ENCODE measurements around the gene PTGES2. TPM values are rescaled to one million over a fixed set of nuclear protein-coding genes. Genes with fewer than 3 reads are reported as not detected.

The PTGES2 gene
- total RNA-seq, 2 donors from 2014 or later, result 73.5 to 84.5 TPM

- WGBS, 2 experiments (ENCODE audit: insufficient coverage in 1 of 2, insufficient read length in 1 of 2), result 84 to 95% methylated on average over 8 to 20 of the region's 20 CpGs
- H3K4me1 Mint-ChIP-seq, result peaks cover 9% of the 10 kb centered on the region
- Histone ChIP-seq H3K27me3 (ENCODE audit: control insufficient read depth, insufficient read depth, low read length, poor library complexity, severe bottlenecking) (no peaks in the 10 kb centered on the region), H3K36me3 (ENCODE audit: control insufficient read depth, insufficient read depth, low read length) (peaks cover 48% of the 10 kb centered on the region), H3K9me3 (ENCODE audit: control insufficient read depth, low read length) (peaks cover 7% of the 10 kb centered on the region), H3K4me3 (ENCODE audit: low read length) (no peak overlapping the region), H3K27ac (ENCODE audit: low read depth, low read length) (no peak overlapping the region), H3K9ac (ENCODE audit: extremely low read depth, low read length, poor library complexity, severe bottlenecking) (no peak overlapping the region), H3K4me1 (ENCODE audit: control insufficient read depth, insufficient read depth, low read length) (no peaks in the 10 kb centered on the region)
- H3K9me3 Mint-ChIP-seq, result peaks cover 3% of the 10 kb centered on the region
- DNase-seq, result peak; percentile 65
- no peaks in the 10 kb centered on the region for H3K27me3 Mint-ChIP-seq (ENCODE audit: insufficient read depth)
- no peak for TF ChIP-seq CTCF (conservative IDR thresholded peaks at IDR 0.05)
- peak overlapping the region; percentile 14 for H3K27ac Mint-ChIP-seq
- no peak overlapping the region for H3K4me3 Mint-ChIP-seq
- H3K36me3 Mint-ChIP-seq (ENCODE audit: low read depth), result peaks cover 41% of the 10 kb centered on the region
Measured at GRCh38 chr9:128109050-128109709, 18.3 kb downstream of the PTGES2 start.

GRCh38 chr9:128108269-128109049 lies 19.1 kb downstream of the PTGES2 start:
- Mint-ChIP-seq H3K4me1 (peaks cover 9% of the 10 kb centered on the region), H3K27me3 (ENCODE audit: insufficient read depth) (no peaks in the 10 kb centered on the region), H3K9me3 (peaks cover 2% of the 10 kb centered on the region), H3K4me3 (no peak overlapping the region), H3K36me3 (ENCODE audit: low read depth) (peaks cover 42% of the 10 kb centered on the region), H3K27ac (no peak overlapping the region)
- TF ChIP-seq CTCF (conservative IDR thresholded peaks at IDR 0.05), result no peak
- no peak for DNase-seq
- H3K4me1 ChIP-seq (ENCODE audit: control insufficient read depth, insufficient read depth, low read length), result no peaks in the 10 kb centered on the region
- 92 to 100% methylated on average over 2 to 15 of the region's 15 CpGs for WGBS, 2 experiments (ENCODE audit: insufficient coverage in 1 of 2, insufficient read length in 1 of 2)
- no peaks in the 10 kb centered on the region for H3K27me3 ChIP-seq (ENCODE audit: control insufficient read depth, insufficient read depth, low read length, poor library complexity, severe bottlenecking)
- peaks cover 3% of the 10 kb centered on the region for H3K9me3 ChIP-seq (ENCODE audit: control insufficient read depth, low read length)
- no peak overlapping the region for H3K9ac ChIP-seq (ENCODE audit: extremely low read depth, low read length, poor library complexity, severe bottlenecking)
- H3K36me3 ChIP-seq (ENCODE audit: control insufficient read depth, insufficient read depth, low read length), result peaks cover 48% of the 10 kb centered on the region
- no peak overlapping the region for H3K4me3 ChIP-seq (ENCODE audit: low read length)
- H3K27ac ChIP-seq (ENCODE audit: low read depth, low read length), result peak overlapping the region; percentile 4

GRCh38 chr9:128107468-128108268 lies 19.9 kb downstream of the PTGES2 start:
- Mint-ChIP-seq H3K27ac (no peak overlapping the region), H3K36me3 (ENCODE audit: low read depth) (peaks cover 38% of the 10 kb centered on the region), H3K4me3 (no peak overlapping the region), H3K27me3 (ENCODE audit: insufficient read depth) (no peaks in the 10 kb centered on the region), H3K4me1 (peaks cover 9% of the 10 kb centered on the region), H3K9me3 (no peaks in the 10 kb centered on the region)
- Histone ChIP-seq H3K27me3 (ENCODE audit: control insufficient read depth, insufficient read depth, low read length, poor library complexity, severe bottlenecking) (no peaks in the 10 kb centered on the region), H3K36me3 (ENCODE audit: control insufficient read depth, insufficient read depth, low read length) (peaks cover 48% of the 10 kb centered on the region), H3K9me3 (ENCODE audit: control insufficient read depth, low read length) (no peaks in the 10 kb centered on the region), H3K4me1 (ENCODE audit: control insufficient read depth, insufficient read depth, low read length) (no peaks in the 10 kb centered on the region), H3K27ac (ENCODE audit: low read depth, low read length) (no peak overlapping the region), H3K4me3 (ENCODE audit: low read length) (no peak overlapping the region), H3K9ac (ENCODE audit: extremely low read depth, low read length, poor library complexity, severe bottlenecking) (no peak overlapping the region)
- 89 to 100% methylated on average over 9 to 18 of the region's 18 CpGs for WGBS, 2 experiments (ENCODE audit: insufficient coverage in 1 of 2, insufficient read length in 1 of 2)
- DNase-seq, result no peak
- TF ChIP-seq CTCF (conservative IDR thresholded peaks at IDR 0.05), result no peak

All from endodermal cell (in vitro differentiated cells).